ENCODE results near the gene AMPH. TPM values are rescaled to one million over a fixed set of nuclear protein-coding genes. Genes with fewer than 3 reads are reported as not detected.
A peak's percentile ranks its signal among the peaks of the same experiment; 100 is the strongest.
"Not testable (repeated sequence)": the region's sequence is repeated elsewhere in the genome, so short reads cannot be mapped to it uniquely, and the experiment has no call there.

The AMPH gene
- total RNA-seq, 6 experiments from 2014 or later, result 4.5 to 6.2 (median 5.8) TPM

- H3K27ac Mint-ChIP-seq; H3K4me3 Mint-ChIP-seq; H3K9me3 Mint-ChIP-seq; H3K4me1 Mint-ChIP-seq (ENCODE audit: low read depth); H3K36me3 Mint-ChIP-seq (ENCODE audit: low read depth); H3K27me3 Mint-ChIP-seq (ENCODE audit: insufficient read depth): not testable (repeated sequence)
- DNase-seq, result peak; percentile 52
- peak; percentile 78 for TF ChIP-seq CTCF (IDR thresholded peaks at IDR 0.05)
Measured at GRCh38 chr7:38354271-38354851, 276.8 kb downstream of the AMPH start.

- H3K4me1 Mint-ChIP-seq (ENCODE audit: low read depth); DNase-seq; H3K36me3 Mint-ChIP-seq (ENCODE audit: low read depth); H3K9me3 Mint-ChIP-seq; H3K27me3 Mint-ChIP-seq (ENCODE audit: insufficient read depth); H3K4me3 Mint-ChIP-seq; H3K27ac Mint-ChIP-seq: not testable (repeated sequence)
Measured at GRCh38 chr7:38353431-38353881, 277.7 kb downstream of the AMPH start.

- no peaks in the 10 kb centered on the region; the same call in none of the 2 replicates for H3K27me3 Mint-ChIP-seq (ENCODE audit: insufficient read depth)
Measured at GRCh38 chr7:38351601-38352000, 279.6 kb downstream of the AMPH start.

GRCh38 chr7:38350777-38351176, 280.4 kb downstream of the AMPH start:
- not testable (repeated sequence) for H3K27ac Mint-ChIP-seq; H3K36me3 Mint-ChIP-seq (ENCODE audit: low read depth); H3K27me3 Mint-ChIP-seq (ENCODE audit: insufficient read depth); H3K4me1 Mint-ChIP-seq (ENCODE audit: low read depth); H3K9me3 Mint-ChIP-seq; DNase-seq; H3K4me3 Mint-ChIP-seq

More at GRCh38 chr7:38351601-38352000, 279.6 kb downstream of the AMPH start:
- H3K36me3 Mint-ChIP-seq (ENCODE audit: low read depth), result no peaks in the 10 kb centered on the region
- H3K9me3 Mint-ChIP-seq, result no peaks in the 10 kb centered on the region
- no peak for TF ChIP-seq CTCF (IDR thresholded peaks at IDR 0.05)
- H3K4me3 Mint-ChIP-seq, result no peak overlapping the region
- H3K27ac Mint-ChIP-seq, result no peak overlapping the region
- no peak for DNase-seq
- H3K4me1 Mint-ChIP-seq (ENCODE audit: low read depth), result peaks cover 6% of the 10 kb centered on the region; the same call in 1 of the 2 replicates

- not testable (repeated sequence) for H3K9me3 Mint-ChIP-seq; H3K27me3 Mint-ChIP-seq (ENCODE audit: insufficient read depth); H3K27ac Mint-ChIP-seq; H3K36me3 Mint-ChIP-seq (ENCODE audit: low read depth); H3K4me1 Mint-ChIP-seq (ENCODE audit: low read depth)
- peak overlapping the region; percentile 23; the same call in 1 of the 2 replicates for H3K4me3 Mint-ChIP-seq
- TF ChIP-seq CTCF (IDR thresholded peaks at IDR 0.05), result peak; percentile 59
- peak; percentile 34 for DNase-seq
Measured at GRCh38 chr7:38349869-38350583, 281.1 kb downstream of the AMPH start.

- H3K4me3 Mint-ChIP-seq, result peak overlapping the region; percentile 23; the same call in 1 of the 2 replicates
- not testable (repeated sequence) for H3K36me3 Mint-ChIP-seq (ENCODE audit: low read depth); DNase-seq; H3K27me3 Mint-ChIP-seq (ENCODE audit: insufficient read depth); H3K27ac Mint-ChIP-seq; H3K9me3 Mint-ChIP-seq; H3K4me1 Mint-ChIP-seq (ENCODE audit: low read depth)
Measured at GRCh38 chr7:38349126-38349795, 281.9 kb downstream of the AMPH start.

Data from HFFc6 (cell line).